B cell (primary cell): ENCODE measurements around the gene DNM1L. TPM values are rescaled to one million over a fixed set of nuclear protein-coding genes. Genes with fewer than 3 reads are reported as not detected.

Experiments used
- ATAC-seq: fragments of 200-7000 bp; cut with Tn5 transposase; one replicate; pipeline ENCODE4 v1.10.0; 2021; ENCODE audit warnings: low read depth, mild to moderate bottlenecking, moderate number of reproducible peaks, moderate library complexity
- CTCF ChIA-PET: fragments of 350-600 bp; sonication (Branson Sonifier 250); formaldehyde crosslinking; loops from one replicate; lab custom pipeline; 2021; ENCODE audit warnings: antibody characterized with exemption, inconsistent platforms; lab: Charles Lee
- POLR2A ChIA-PET: fragments of 350-600 bp; sonication (Branson Sonifier 250); formaldehyde crosslinking; loops from one replicate; lab custom pipeline; 2021; ENCODE audit warnings: antibody characterized with exemption; lab: Charles Lee
- DNase-seq: peaks from one replicate; pipeline ENCODE4 v3.0.0; 2013
- H2AFZ ChIP-seq: 2 replicates; pipeline ENCODE4 v1.6.1; 2012; ENCODE audit warnings: mild to moderate bottlenecking, low read depth, low read length; ENCODE audit not compliant: insufficient read depth, poor library complexity, severe bottlenecking
- H3K27ac ChIP-seq, 2 donors: 1 replicate in 1 of 2; 2 replicates in 1 of 2; pipeline ENCODE4 v1.5.1; 2012 to 2013; ENCODE audit warnings: low read length in 2 of 2, mild to moderate bottlenecking in 2 of 2, moderate library complexity in 1 of 2
- H3K27me3 ChIP-seq, 4 experiments: fragments of 200-600 bp in 1 of 4; sonication (generic) in 1 of 4; replicated peaks in 1 of 4; 1 replicate in 2 of 4; 2 replicates in 2 of 4; pipeline versions ENCODE4 v1.6.1 to v1.7.0; 2013 to 2016; ENCODE audit warnings: low read length in 3 of 4, mild to moderate bottlenecking in 2 of 4, mixed read lengths in 1 of 4, moderate library complexity in 1 of 4; ENCODE audit not compliant: insufficient read depth in 4 of 4, control insufficient read depth in 3 of 4; ENCODE audit errors: control extremely low read depth in 1 of 4
- H3K36me3 ChIP-seq, 2 experiments: replicated peaks in 1 of 2; 1 replicate in 1 of 2; 2 replicates in 1 of 2; pipeline versions ENCODE4 v1.6.1 to v1.7.1; 2013; ENCODE audit warnings: low read length in 1 of 2; ENCODE audit not compliant: insufficient read depth in 2 of 2, control insufficient read depth in 1 of 2; ENCODE audit errors: control extremely low read depth in 1 of 2, extremely low read depth in 1 of 2
- H3K4me1 ChIP-seq, 2 donors: fragments of 200-600 bp in 1 of 2; sonication (generic) in 1 of 2; 1 replicate in 1 of 2; 2 replicates in 1 of 2; pipeline versions ENCODE4 v1.5.1 to v1.6.1; 2013 to 2017; ENCODE audit warnings: low read length in 2 of 2; ENCODE audit not compliant: control insufficient read depth in 2 of 2, insufficient read depth in 2 of 2
- H3K4me2 ChIP-seq: replicated peaks from 2 replicates; pipeline ENCODE3; 2012; ENCODE audit warnings: mild to moderate bottlenecking, low read depth, low read length; ENCODE audit not compliant: poor library complexity, severe bottlenecking
- H3K4me3 ChIP-seq, 5 experiments: fragments of 200-600 bp in 1 of 5; sonication (generic) in 1 of 5; 1 replicate in 3 of 5; 2 replicates in 2 of 5; pipeline versions ENCODE4 v1.5.1 to v1.7.0; 2011 to 2016; ENCODE audit warnings: low read length in 4 of 5, mild to moderate bottlenecking in 4 of 5, low read depth in 2 of 5, control low read depth in 1 of 5, moderate library complexity in 1 of 5; ENCODE audit not compliant: insufficient read depth in 1 of 5; ENCODE audit errors: control extremely low read depth in 1 of 5, extremely low read depth in 1 of 5
- H3K79me2 ChIP-seq: fragments of 200-600 bp; sonication (generic); one replicate; pipeline ENCODE4 v1.6.0; 2016; ENCODE audit warnings: low read length; ENCODE audit not compliant: control insufficient read depth, insufficient read depth
- H3K9ac ChIP-seq: fragments of 200-600 bp; sonication (generic); 2 replicates; pipeline ENCODE4 v1.6.1; 2017; ENCODE audit warnings: mild to moderate bottlenecking, low read length, moderate library complexity
- H3K9me3 ChIP-seq, 3 donors: one replicate each; pipeline versions ENCODE4 v1.6.1 to v1.7.1; 2013; ENCODE audit warnings: low read length in 2 of 3; ENCODE audit not compliant: control insufficient read depth in 2 of 3, insufficient read depth in 1 of 3; ENCODE audit errors: control extremely low read depth in 1 of 3
- H4K20me1 ChIP-seq: 2 replicates; pipeline ENCODE4 v1.6.0; 2012; ENCODE audit warnings: mild to moderate bottlenecking, low read length; ENCODE audit not compliant: insufficient read depth, control insufficient read depth, poor library complexity, severe bottlenecking
- H3K27ac Mint-ChIP-seq: one replicate; pipeline ENCODE4 v1.8.0; 2021; ENCODE audit warnings: mixed read lengths
- H3K27me3 Mint-ChIP-seq: one replicate; pipeline ENCODE4 v1.8.0; 2021; ENCODE audit warnings: mixed read lengths
- H3K4me1 Mint-ChIP-seq: one replicate; pipeline ENCODE4 v1.8.0; 2021; ENCODE audit warnings: mixed read lengths
- H3K4me3 Mint-ChIP-seq: one replicate; pipeline ENCODE4 v1.8.0; 2021; ENCODE audit warnings: mixed read lengths
- H3K9me3 Mint-ChIP-seq: one replicate; pipeline ENCODE4 v1.8.0; 2022; ENCODE audit warnings: mixed read lengths; ENCODE audit not compliant: insufficient read depth
- EZH2 ChIP-seq: IDR thresholded peaks from 2 replicates; pipeline ENCODE4 v1.6.1; 2012; ENCODE audit warnings: borderline replicate concordance, low read depth, mild to moderate bottlenecking, moderate library complexity, low read length; ENCODE audit not compliant: insufficient read depth, poor library complexity, severe bottlenecking
- WGBS: methylation state at CpG from one replicate; pipeline ENCODE4 v1.1.5; 2013; ENCODE audit warnings: missing lambda C conversion rate; ENCODE audit not compliant: insufficient coverage; 5-methylcytosine and 5-hydroxymethylcytosine counted together
- intact Hi-C: fragments of 100-400 bp; cut with micrococcal nuclease; formaldehyde crosslinking; loops from one replicate; pipeline ENCODE4 v1.10.0; 2022
- polyA plus RNA-seq: library from polyadenylated mRNA; depleted of rRNA; stranded (reverse); fragments of >200 nt; gene quantifications from 2 replicates; pipeline ENCODE4 v1.2.3, GENCODE V29; 2012
- total RNA-seq, 2 donors: library from RNA; stranded (reverse); fragments of 120-200 nt in 1 of 2; gene quantifications; 1 replicate in 1 of 2; 2 replicates in 1 of 2; pipeline versions ENCODE4 v1.2.3 to v1.2.4, GENCODE V29; 2013 to 2022
- TF ChIP-seq, protein P1 (sequence below): fragments of 200-600 bp; IDR thresholded peaks from one replicate; pipeline ENCODE4 v1.8.0; 2022; ENCODE audit warnings: antibody characterized with exemption, mild to moderate bottlenecking

DNM1L gene
- total and polyA plus RNA-seq, 2 donors (not counting 1 experiment from before 2014, with no cell fraction given) = 23.3 to 74.2 TPM

DNA sequence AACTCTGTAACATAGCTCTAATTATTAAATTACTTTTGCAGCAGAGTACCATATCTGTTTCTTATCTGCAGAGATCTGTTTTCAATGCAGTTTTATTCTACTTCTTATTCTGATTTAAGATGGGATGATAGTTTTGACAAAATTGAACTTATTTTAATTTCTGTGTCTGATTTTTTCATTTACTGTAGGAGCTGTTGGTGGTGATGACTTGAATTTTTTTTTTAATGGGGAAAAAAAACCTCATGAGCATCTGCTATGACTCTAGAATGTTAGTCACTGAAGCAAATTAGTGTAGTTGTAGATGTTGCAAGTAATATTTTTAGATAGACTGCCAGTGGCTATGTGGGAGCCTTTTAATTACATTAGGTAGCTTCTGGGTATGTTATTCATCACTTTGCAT lies 23.4 kb downstream of the DNM1L start:
- peaks cover 6% of the 10 kb centered on the region for H3K4me1 Mint-ChIP-seq
- Histone ChIP-seq H3K27me3 (no peaks in the 10 kb centered on the region), H3K4me2 (no peak overlapping the region), H3K4me1 (no peaks in the 10 kb centered on the region), H2AFZ (no peak overlapping the region), H3K27ac (no peak overlapping the region), H3K79me2 (peaks cover 12% of the 10 kb centered on the region), H3K9me3 (no peaks in the 10 kb centered on the region), H4K20me1 (no peaks in the 10 kb centered on the region), H3K9ac (no peak overlapping the region), H3K4me3 (no peak overlapping the region), H3K36me3 (peaks cover 2 to 10% of the 10 kb centered on the region in 2 experiments)
- no peak overlapping the region for H3K27ac Mint-ChIP-seq
- intact Hi-C loops = no loop called here
- POLR2A ChIA-PET = no interaction called here
- H3K9me3 Mint-ChIP-seq = no peaks in the 10 kb centered on the region
- TF ChIP-seq, protein P1, sequence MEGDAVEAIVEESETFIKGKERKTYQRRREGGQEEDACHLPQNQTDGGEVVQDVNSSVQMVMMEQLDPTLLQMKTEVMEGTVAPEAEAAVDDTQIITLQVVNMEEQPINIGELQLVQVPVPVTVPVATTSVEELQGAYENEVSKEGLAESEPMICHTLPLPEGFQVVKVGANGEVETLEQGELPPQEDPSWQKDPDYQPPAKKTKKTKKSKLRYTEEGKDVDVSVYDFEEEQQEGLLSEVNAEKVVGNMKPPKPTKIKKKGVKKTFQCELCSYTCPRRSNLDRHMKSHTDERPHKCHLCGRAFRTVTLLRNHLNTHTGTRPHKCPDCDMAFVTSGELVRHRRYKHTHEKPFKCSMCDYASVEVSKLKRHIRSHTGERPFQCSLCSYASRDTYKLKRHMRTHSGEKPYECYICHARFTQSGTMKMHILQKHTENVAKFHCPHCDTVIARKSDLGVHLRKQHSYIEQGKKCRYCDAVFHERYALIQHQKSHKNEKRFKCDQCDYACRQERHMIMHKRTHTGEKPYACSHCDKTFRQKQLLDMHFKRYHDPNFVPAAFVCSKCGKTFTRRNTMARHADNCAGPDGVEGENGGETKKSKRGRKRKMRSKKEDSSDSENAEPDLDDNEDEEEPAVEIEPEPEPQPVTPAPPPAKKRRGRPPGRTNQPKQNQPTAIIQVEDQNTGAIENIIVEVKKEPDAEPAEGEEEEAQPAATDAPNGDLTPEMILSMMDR = no peak
- no peak for TF ChIP-seq EZH2
- no peak for ATAC-seq
- DNase-seq = no peak
- H3K4me3 Mint-ChIP-seq = no peak overlapping the region
- H3K27me3 Mint-ChIP-seq = no peaks in the 10 kb centered on the region
- CTCF ChIA-PET = interaction anchor here (0.7 kb wide), 1 partner anchor 338 kb away, joined by 3 read pairs; no protein-coding TSS in a partner anchor

DNA sequence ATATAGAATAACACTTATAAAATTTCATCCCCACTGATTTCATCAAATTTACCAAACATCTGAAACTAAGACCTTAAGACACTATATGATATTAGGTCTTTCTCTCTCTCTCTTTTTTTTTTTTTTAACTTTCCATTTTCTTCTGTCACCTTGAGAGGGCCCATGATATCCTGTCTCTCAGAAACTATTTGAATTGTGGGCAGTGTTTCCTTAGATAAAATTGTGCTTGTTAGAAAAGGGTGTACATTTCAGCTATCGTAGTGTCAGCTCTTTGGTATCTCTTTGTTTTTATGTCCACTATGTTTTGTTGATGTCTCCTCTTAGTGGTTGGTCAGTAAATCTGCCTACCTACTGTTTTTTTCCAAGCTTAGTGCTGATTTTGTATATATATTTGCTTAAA lies 23.8 kb downstream of the DNM1L start:
- DNase-seq (no peak), ATAC-seq (no peak)
- Histone ChIP-seq H3K4me1 (no peaks in the 10 kb centered on the region), H3K27me3 (no peaks in the 10 kb centered on the region), H3K27ac (no peak overlapping the region), H3K4me3 (no peak overlapping the region), H3K4me2 (no peak overlapping the region), H3K9ac (no peak overlapping the region), H3K36me3 (peaks cover 2 to 10% of the 10 kb centered on the region in 2 experiments), H3K79me2 (peaks cover 9% of the 10 kb centered on the region), H3K9me3 (no peaks in the 10 kb centered on the region), H4K20me1 (no peaks in the 10 kb centered on the region), H2AFZ (no peak overlapping the region)
- intact Hi-C loops = no loop called here
- Mint-ChIP-seq H3K27ac (no peak overlapping the region), H3K27me3 (no peaks in the 10 kb centered on the region), H3K9me3 (no peaks in the 10 kb centered on the region), H3K4me3 (no peak overlapping the region), H3K4me1 (peaks cover 5% of the 10 kb centered on the region)
- POLR2A ChIA-PET = no interaction called here
- no CpG with 5 or more reads among the region's 1 CpG for WGBS
- CTCF ChIA-PET = interaction anchor here (0.7 kb wide), 1 partner anchor 338 kb away, joined by 3 read pairs; no protein-coding TSS in a partner anchor
- TF ChIP-seq, protein P1 = no peak
- TF ChIP-seq EZH2 = no peak
